HG03469 (cell line): Measurements from ENCODE around the gene GRB10.

ENCODE experiments used
- ATAC-seq: cut with Tn5 transposase; IDR thresholded peaks from one replicate; pipeline ENCODE4 v1.9.1; 2021; ENCODE audit warnings: mild to moderate bottlenecking, moderate library complexity, moderate number of reproducible peaks; ENCODE audit not compliant: unreplicated experiment

The GRB10 gene

DNA sequence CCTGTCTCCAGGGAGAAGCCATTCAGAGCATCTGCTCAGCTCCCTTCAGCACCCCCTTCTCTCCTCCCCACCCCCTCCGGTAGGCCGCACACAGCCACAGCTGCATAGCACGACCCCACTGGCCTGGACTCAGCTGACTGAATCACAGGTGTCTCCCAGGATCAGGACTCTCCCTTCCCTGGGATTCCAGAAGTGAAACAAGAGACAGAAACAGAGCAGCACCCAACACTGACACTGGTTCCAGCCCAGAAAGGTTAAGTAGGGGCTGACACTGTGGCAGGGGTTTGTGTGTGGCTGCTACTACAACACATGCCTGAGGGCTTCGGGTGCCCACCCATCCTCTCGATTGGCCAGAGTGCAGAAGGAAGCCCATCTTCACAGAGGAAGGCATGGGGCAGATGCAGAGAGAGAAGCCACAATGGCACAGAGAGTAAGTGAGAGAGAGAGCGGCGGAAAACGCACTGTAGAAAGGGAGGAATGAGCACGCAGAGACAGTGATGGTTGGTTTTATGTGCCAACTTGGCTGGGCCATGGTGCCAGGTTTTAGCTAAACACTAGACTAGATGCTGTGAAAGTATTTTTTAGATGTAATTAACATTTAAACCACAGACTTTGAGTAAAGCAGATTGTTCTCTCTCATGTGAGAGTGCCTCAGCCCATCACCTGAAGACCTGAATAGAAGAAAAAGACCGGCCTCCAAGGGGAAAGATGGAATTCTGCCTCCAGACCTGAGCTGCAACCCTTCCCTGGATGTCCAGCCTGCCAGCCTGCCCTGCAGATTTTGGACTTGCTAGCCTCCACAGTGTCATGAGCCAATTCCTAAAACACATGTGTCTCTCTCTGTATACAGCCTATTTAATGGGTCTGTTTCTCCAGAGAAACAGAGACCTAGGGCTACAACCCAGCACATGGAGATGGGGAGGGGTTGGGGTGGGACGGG is 107.5 kb downstream of the GRB10 start:
- no peak for ATAC-seq

- ATAC-seq, result no peak
These were observed 108.4 kb downstream of the GRB10 start for GRCh38 chr7:50674299-50674698.

DNA sequence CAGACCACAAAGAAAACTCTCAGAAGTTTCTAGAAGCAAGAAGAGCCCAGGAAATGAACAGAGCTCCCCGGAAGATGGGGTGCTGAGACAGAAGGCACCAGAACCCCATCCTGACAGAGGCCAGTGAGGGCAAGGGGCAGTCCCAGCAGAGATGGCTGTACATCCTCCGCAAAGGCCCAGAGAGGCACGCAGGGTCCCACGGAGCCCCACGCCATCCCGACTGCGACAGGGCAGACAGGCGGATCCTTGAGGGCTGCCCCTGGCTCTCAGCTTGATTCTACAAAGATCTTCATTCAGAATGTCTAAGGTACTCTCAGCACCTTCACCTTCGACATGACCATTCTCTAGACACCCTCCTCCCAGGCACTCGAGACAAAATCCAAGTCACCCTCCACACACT is 109.6 kb downstream of the GRB10 start:
- ATAC-seq, result no peak

- no peak for ATAC-seq
These were observed 110.7 kb downstream of the GRB10 start for GRCh38 chr7:50672045-50672444.

DNA sequence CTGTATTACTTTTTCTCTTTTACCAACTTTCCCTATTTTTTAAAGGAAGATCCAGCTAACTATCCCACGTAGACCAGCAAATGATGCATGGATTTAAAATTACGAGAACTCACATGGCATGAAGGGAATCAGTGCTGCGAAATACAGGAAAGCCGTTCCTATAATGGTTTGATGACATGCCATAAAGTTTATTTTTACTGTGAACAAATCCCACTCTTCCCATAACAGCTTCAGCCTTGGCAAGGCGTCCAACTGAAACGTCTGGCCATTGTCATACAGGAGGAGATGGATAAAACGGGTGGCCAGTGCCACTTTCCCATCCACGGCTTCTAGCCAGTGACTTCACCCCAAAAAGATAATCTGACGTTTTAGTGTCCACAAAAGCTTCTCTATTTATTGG is 111.3 kb downstream of the GRB10 start:
- ATAC-seq, result no peak

DNA sequence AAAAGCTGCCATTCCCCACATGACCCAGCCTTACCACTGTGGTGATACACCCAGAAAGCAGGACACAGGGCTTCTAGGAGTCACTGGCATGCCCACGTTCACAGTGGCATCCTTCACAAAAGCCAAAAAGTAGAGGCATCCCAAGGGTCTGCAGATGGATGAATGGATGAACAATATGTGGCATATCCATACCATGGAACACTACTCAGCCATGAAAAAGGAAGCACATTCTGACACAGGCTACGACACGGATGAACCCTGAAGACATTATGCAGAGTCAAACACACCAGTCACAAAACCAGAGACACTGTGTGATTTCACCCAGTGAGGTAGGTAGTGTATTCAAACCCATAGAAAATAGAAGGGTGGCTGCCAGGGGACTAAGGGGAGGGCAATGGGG is 112.8 kb downstream of the GRB10 start:
- no peak for ATAC-seq

DNA sequence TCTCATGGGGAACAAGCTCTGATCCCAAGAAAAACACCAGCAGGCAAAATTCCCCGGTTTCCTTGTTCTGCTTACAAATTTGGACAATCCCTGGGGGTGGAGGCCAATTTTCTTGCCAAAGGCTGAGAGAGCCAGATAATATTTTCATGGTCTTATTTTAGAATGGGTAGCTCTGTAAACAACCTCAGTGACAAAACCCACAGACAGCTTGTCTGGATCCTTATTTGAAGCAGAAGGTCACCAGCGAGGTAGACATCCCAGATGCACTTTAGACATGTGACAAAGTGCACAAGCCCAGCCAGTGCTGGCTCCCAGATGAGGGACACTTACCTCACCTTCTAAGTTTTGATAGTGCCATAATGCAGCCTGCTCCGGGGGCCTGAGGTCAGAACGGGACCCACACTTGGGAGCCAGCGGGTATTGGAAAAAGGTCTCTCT is 114.9 kb downstream of the GRB10 start:
- no peak for ATAC-seq

- ATAC-seq, result no peak
These were observed 115.4 kb downstream of the GRB10 start for GRCh38 chr7:50667338-50667737.

DNA sequence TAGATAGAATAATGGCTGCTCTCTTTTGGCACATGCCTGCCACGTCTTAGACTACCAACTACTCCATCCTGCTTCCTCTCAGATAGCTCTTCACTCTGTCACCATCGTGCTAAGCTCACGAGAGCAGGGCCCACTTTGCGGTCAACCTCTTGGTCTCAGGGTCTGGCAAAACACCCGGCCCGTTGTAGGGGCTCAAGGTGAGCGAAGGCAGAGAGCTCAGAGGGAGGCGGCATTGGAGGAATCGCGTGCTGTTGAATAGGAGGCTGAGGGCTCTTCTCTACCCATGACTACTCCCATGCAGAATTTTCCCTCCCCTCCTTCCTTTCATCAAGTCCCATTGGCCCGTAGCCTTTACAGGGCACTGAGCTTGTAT is 116.6 kb downstream of the GRB10 start:
- ATAC-seq, result no peak

- no peak for ATAC-seq
These were observed 117.1 kb downstream of the GRB10 start for GRCh38 chr7:50665403-50666123.

DNA sequence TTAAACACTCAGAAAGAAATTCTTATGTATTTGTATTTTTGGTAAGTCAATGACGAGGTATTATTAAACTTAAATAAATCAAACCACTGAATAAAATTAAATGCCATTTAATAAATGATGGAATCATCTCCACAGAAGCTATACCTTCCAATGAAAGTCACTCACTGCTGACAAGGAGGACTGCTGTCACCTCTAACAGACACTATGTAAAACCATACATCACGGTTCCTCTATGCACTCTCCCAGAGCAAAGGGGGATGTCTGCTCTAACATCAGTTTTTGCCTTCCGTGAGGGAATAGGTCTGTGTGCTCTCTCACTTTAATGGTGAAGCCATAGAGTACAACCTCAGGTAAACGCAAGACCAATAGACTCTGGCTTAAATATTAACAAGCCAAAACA is 117.8 kb downstream of the GRB10 start:
- peak; percentile 21 for ATAC-seq

DNA sequence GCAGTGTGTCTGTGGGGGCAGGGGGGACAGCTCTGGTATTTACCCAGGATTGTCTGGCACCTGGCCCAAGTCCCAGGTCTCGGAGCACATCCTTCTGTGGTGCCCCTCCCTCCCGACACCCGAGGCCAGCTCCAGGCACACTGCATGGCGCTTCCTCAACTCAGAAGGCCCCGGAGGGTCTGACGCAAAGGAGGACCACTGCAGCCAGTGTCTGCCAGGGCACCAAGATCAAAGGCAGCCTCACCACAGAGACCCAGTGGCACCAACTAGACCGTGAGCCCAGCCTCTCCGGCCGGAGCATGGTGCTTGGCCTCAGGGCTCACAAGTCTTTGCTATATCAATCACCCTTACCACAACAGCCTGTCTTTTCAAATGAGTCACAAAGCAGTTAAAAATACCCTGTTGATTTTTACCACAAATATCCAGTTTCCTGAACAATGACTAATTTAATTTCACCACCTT is 118.2 kb downstream of the GRB10 start:
- peak; percentile 59 for ATAC-seq

DNA sequence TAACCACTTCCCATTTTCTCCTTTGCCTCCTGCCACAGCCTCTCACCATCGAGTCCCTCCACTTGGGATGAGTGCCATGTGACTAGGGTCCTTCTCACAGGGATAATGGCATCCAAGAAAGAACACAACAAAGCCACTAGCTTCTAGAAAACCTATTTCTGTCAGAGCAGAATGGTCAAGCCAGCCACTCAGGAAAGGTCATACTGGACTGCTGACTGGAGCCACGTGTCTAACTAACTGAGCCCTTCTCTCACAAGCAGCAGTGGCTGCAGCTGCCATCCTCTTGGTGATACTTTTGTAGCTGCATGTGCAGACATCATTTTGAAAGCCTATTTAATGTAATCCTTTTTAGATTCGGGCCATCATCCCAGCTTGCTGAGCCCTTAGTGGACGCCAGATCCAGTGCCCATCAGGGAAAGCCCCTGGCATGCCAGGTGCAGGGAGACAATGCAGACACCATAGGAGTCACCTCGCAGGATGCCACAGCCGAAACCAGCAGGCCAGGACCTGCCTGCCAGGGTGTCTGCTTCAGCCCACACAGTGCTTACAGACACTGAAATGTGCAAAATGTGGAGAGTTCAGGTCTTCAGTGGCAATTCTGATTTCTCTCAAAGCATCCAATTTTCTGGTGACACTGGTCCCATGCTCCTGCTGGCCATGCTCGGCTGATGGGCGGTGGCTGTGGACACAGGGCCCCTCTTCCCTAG is 119.1 kb downstream of the GRB10 start:
- ATAC-seq, result no peak

GRCh38 chr7:50662996-50663395 is 119.7 kb downstream of the GRB10 start:
- no peak for ATAC-seq

GRCh38 chr7:50662041-50662694 is 120.5 kb downstream of the GRB10 start:
- ATAC-seq, result no peak

DNA sequence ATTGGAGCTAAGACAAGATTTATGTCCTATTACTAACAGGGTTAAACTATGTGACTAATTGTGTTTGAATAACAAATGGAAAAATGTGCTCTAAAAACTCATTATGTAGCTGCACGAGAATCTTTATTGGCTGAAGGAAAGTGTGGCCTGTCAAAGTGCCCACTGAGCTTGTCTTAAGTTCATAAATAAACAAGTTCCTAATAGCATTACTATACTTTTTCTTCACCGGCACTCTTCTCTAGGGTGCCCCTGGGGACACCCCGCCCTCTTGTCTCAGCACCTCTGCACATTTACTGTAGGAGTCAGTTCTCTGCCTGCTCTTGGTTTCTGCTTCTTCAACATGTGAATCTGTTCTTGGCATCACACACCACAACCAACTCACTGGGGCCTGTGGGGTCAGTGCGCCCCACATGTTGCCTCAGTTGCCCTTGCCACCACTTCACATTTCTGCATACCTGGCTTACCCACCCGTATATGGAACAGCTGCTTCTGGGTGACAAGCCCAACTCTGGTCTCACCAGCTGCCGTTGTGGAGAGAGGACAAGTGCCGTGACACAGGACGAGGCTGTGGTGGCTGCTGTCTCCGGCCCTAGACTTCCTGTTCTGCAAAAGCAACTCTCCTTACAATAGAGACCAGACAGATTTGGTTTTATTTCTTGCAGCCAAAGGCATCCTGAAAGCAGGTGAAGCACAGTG is 121.2 kb downstream of the GRB10 start:
- peak; percentile 32 for ATAC-seq

DNA sequence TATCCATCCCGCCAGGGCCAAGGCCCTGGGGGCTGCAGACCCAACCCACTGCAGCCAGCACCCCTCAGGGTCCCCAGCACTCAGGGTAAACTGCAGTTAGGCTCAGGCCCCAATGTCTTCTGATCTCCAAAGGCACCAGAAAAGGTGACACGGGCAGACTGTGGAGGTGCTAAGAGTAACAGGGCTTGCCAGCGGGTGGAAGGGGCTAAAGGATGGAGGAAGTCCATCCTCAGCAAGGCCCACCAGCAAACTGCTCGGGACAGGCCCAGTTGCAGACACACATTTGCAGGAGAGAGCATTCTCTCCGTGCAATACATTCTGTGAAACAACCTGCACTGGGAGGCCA is 121.9 kb downstream of the GRB10 start:
- no peak for ATAC-seq

DNA sequence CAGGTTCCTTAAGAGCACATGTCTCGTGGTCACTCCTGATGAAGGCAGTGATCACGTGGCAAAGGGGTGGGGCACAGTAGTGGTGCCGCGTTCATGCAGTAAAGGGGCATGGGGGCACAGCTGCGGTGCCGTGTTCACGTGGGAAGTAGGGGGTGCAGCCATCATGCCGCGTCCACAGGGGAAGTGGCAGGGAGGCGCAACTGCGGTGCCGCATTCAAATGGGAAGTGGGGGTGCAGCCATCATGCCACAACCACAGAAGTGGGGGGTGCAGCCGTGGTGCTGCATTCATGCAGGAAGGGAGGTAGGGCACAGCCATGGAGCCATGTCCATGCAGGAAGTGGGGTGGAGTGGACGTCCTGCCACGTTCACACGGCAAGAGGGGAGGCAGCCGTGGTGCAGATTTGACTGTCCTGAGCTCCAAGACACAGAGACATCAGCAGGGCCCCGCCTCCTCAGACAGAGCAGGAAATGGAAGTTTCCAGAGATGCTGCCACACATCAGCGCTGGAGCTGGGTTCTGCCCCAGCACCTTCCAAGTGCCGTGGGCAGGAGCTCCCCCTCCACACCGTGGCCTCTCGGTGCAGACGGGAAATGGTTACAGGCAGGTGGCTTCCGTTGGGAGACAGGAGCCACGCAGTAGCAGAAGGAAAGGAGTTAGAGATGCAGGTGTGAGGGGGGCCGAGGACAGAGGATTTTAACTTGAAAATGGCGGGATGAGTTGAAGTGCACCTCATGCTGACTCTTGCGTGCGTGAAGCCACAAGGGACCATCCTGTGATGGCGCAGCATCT is 122.5 kb downstream of the GRB10 start:
- no peak for ATAC-seq

- no peak for ATAC-seq
These were observed 123.2 kb downstream of the GRB10 start for GRCh38 chr7:50659329-50659965.
